K562 (cell line): ENCODE measurements around the gene LYVE1. TPM values are rescaled to one million over a fixed set of nuclear protein-coding genes. Genes with fewer than 3 reads are reported as not detected.

Experiments used
- ATAC-seq: fragments of 200-7000 bp; cut with Tn5 transposase; 3 replicates; pipeline ENCODE4 v1.9.1; 2020; ENCODE audit warnings: moderate library complexity
- BruUV-seq: library from RNA; stranded (reverse); fragments of 400-500 nt; replicated peaks from 2 replicates; lab custom pipeline; 2021; lab: Mats Ljungman, UMichigan
- CTCF ChIA-PET: fragments of 300-600 bp; formaldehyde crosslinking; extraction: SDS; loops from one replicate; lab custom pipeline; 2021; ENCODE audit warnings: low intra/inter-chr PET ratio; lab: Yijun Ruan, JAX
- POLR2A ChIA-PET: fragments of 300-600, 350-650 bp; sonication (Branson Sonifier 250); formaldehyde crosslinking; extraction: SDS; loops from one replicate; lab custom pipeline; 2021; ENCODE audit warnings: antibody characterized with exemption, inconsistent platforms; lab: Yijun Ruan, JAX
- DNase-seq, 4 experiments: peaks; one replicate each; pipeline versions ENCODE4 v3.0.0 to v3.0.0-alpha.2; 2011 to 2018; ENCODE audit warnings: low spot score in 3 of 4, mixed read lengths in 3 of 4; ENCODE audit errors: extremely low read depth in 1 of 4
- FAIRE-seq: peaks from 2 replicates; lab custom pipeline; 2011; peaks lifted over from hg19 to GRCh38; lab: Jason Lieb, UNC
- H2AFZ ChIP-seq: 2 replicates; pipeline ENCODE4 v1.6.0; 2011; ENCODE audit warnings: low read depth, low read length, control low read depth, inconsistent platforms
- H3K27ac ChIP-seq: fragments of 200-600 bp; 3 replicates; pipeline ENCODE4 v1.8.0; 2011; ENCODE audit warnings: low read depth, mild to moderate bottlenecking, control low read depth, inconsistent platforms, low read length, moderate library complexity, mixed read lengths; ENCODE audit errors: extremely low read depth
- H3K27me3 ChIP-seq, 2 experiments: fragments of 300-600 bp in 1 of 2; 2 replicates in 1 of 2; 3 replicates in 1 of 2; pipeline versions ENCODE4 v1.6.0 to v1.8.0; 2011; ENCODE audit warnings: inconsistent platforms in 2 of 2, low read length in 2 of 2, mild to moderate bottlenecking in 1 of 2, mixed read lengths in 1 of 2, moderate library complexity in 1 of 2; ENCODE audit not compliant: control insufficient read depth in 2 of 2, insufficient read depth in 2 of 2
- H3K36me3 ChIP-seq: fragments of 300-600 bp; 3 replicates; pipeline ENCODE4 v1.8.0; 2011; ENCODE audit warnings: mild to moderate bottlenecking, low read length, inconsistent platforms; ENCODE audit not compliant: control insufficient read depth, insufficient read depth
- H3K4me1 ChIP-seq, 2 experiments: fragments of 200-600 bp in 1 of 2; replicated peaks in 1 of 2; 2 replicates in 1 of 2; 3 replicates in 1 of 2; pipeline versions ENCODE4 v1.5.1 to v1.8.0; 2011; ENCODE audit warnings: inconsistent platforms in 2 of 2, low read length in 2 of 2, mild to moderate bottlenecking in 1 of 2, mixed read lengths in 1 of 2, moderate library complexity in 1 of 2; ENCODE audit not compliant: control insufficient read depth in 2 of 2, insufficient read depth in 2 of 2
- H3K4me2 ChIP-seq: 2 replicates; pipeline ENCODE4 v1.6.1; 2011; ENCODE audit warnings: low read length, control low read depth, inconsistent platforms, mixed read lengths; ENCODE audit not compliant: insufficient read depth
- H3K4me3 ChIP-seq: fragments of 200-600 bp; sonication (generic), shearing (Covaris generic); 2 replicates; pipeline ENCODE4 v1.5.1; 2016; ENCODE audit warnings: control low read depth, inconsistent platforms
- H3K79me2 ChIP-seq: fragments of 200-600 bp; 3 replicates; pipeline ENCODE4 v1.8.0; 2011; ENCODE audit warnings: low read length, inconsistent platforms; ENCODE audit not compliant: control insufficient read depth, insufficient read depth
- H3K9ac ChIP-seq, 2 experiments: 2 replicates each; pipeline versions ENCODE4 v1.6.0 to v1.6.1; 2011; ENCODE audit warnings: low read depth in 2 of 2, low read length in 2 of 2, control low read depth in 1 of 2, inconsistent platforms in 1 of 2, mild to moderate bottlenecking in 1 of 2, mixed read lengths in 1 of 2; ENCODE audit not compliant: insufficient read depth in 1 of 2
- H3K9me1 ChIP-seq: one replicate; pipeline ENCODE4 v1.6.0; 2011; ENCODE audit warnings: inconsistent platforms, mild to moderate bottlenecking, low read length, moderate library complexity; ENCODE audit not compliant: control insufficient read depth, insufficient read depth
- H3K9me3 ChIP-seq: replicated peaks from 2 replicates; pipeline ENCODE4 v1.5.1; 2011; ENCODE audit warnings: low read depth, low read length, inconsistent platforms; ENCODE audit not compliant: control insufficient read depth, insufficient read depth
- H4K20me1 ChIP-seq: replicated peaks from 2 replicates; pipeline ENCODE4 v1.6.1; 2011; ENCODE audit warnings: low read length, inconsistent platforms, mixed read lengths; ENCODE audit not compliant: control insufficient read depth, insufficient read depth
- ASH1L ChIP-seq: fragments of 450-650 bp; IDR thresholded peaks from 2 replicates; pipeline ENCODE4 v1.6.1; 2018; ENCODE audit warnings: borderline replicate concordance, mild to moderate bottlenecking, low read depth; ENCODE audit not compliant: partially characterized antibody
- ATF7 ChIP-seq: fragments of 450-650 bp; IDR thresholded peaks from 2 replicates; pipeline ENCODE4 v1.7.1; 2014; ENCODE audit warnings: mild to moderate bottlenecking, moderate library complexity
- FIP1L1 ChIP-seq: fragments of 200-400 bp; formaldehyde crosslinking; IDR thresholded peaks from 2 replicates; pipeline ENCODE4 v1.6.1; 2018; ENCODE audit warnings: mild to moderate bottlenecking, low read depth, low read length; ENCODE audit not compliant: poor library complexity, severe bottlenecking
- JUNB ChIP-seq: fragments of 450-650 bp; formaldehyde crosslinking; conservative IDR thresholded peaks from 2 replicates; pipeline ENCODE4 v1.4.0; 2020; ENCODE audit warnings: mild to moderate bottlenecking
- MYNN ChIP-seq, 2 experiments: sonication (generic); formaldehyde crosslinking in 1 of 2; IDR thresholded peaks; 2 replicates each; pipeline versions ENCODE4 v1.5.0 to v1.6.1; 2016 to 2020; ENCODE audit warnings: antibody characterized with exemption in 1 of 2, missing genetic modification reagents in 1 of 2
- NFIX ChIP-seq: fragments of 250-450 bp; sonication (Bioruptor Pico); IDR thresholded peaks from 2 replicates; pipeline ENCODE4 v1.4.0; 2020; ENCODE audit warnings: low read depth, mild to moderate bottlenecking, moderate library complexity
- RBM17 ChIP-seq: fragments of 200-400 bp; formaldehyde crosslinking; IDR thresholded peaks from 2 replicates; pipeline ENCODE4 v1.6.1; 2017; ENCODE audit warnings: low read depth, mild to moderate bottlenecking, low read length, borderline replicate concordance
- RCOR1 ChIP-seq, 2 experiments: IDR thresholded peaks; 2 replicates each; pipeline ENCODE4 v1.6.1; 2012; ENCODE audit warnings: low read depth in 2 of 2, low read length in 2 of 2, borderline replicate concordance in 1 of 2, improper control_type of control experiment in 1 of 2
- TCF7 ChIP-seq: sonication (generic); IDR thresholded peaks from 2 replicates; pipeline ENCODE4 v1.6.1; 2016; ENCODE audit warnings: antibody characterized with exemption, borderline replicate concordance
- TCFL5 ChIP-seq: fragments of 250-450 bp; sonication (Bioruptor Pico); conservative IDR thresholded peaks from 2 replicates; pipeline ENCODE4 v1.6.1; 2021; ENCODE audit warnings: mild to moderate bottlenecking, moderate library complexity, matching md5 sums
- ZBTB8A ChIP-seq: fragments of 450-650 bp; IDR thresholded peaks from 2 replicates; pipeline ENCODE4 v1.6.1; 2018; ENCODE audit warnings: mild to moderate bottlenecking, moderate library complexity; ENCODE audit not compliant: partially characterized antibody
- WGBS: fragments of 100-300 bp; shearing (Covaris generic); methylation state at CpG from one replicate; pipeline ENCODE4 v1.1.6; 2016; ENCODE audit warnings: low coverage, mixed read lengths; ENCODE audit not compliant: insufficient coverage; ENCODE audit errors: missing lambda C conversion rate; 5-methylcytosine and 5-hydroxymethylcytosine counted together
- in situ Hi-C: fragments of 300-500 bp; cut with MboI; formaldehyde crosslinking; loops from 4 replicates; pipeline ENCODE4 v1.15.0; 2018; ENCODE audit warnings: inconsistent platforms, mixed read lengths
- intact Hi-C: fragments of 100-400 bp; cut with micrococcal nuclease; formaldehyde crosslinking; loops from 2 replicates; pipeline ENCODE4 v1.14.2; 2022
- polyA plus RNA-seq, 8 experiments: library from polyadenylated mRNA; depleted of rRNA in 4 of 8; stranded (reverse) in 5 of 8; unstranded in 3 of 8; fragments of >200 nt; fragmentation: Nextera tagmentation in 2 of 8; fragmentation: Illumina TruSeq in 1 of 8; extraction: Ambion mirVana in 2 of 8; extraction: Trizol in 1 of 8; gene quantifications; 2 replicates each; pipeline versions ENCODE4 v1.2.1 to v1.2.3, GENCODE V29; 2011 to 2014; ENCODE audit warnings: inconsistent platforms in 1 of 8, missing spikeins in 1 of 8
- total RNA-seq, 7 experiments: library from RNA; depleted of rRNA in 6 of 7; stranded (reverse); fragments of >200 nt in 6 of 7; fragmentation: Illumina TruSeq in 2 of 7; extraction: Trizol in 2 of 7; gene quantifications; 2 replicates each; pipeline versions ENCODE4 v1.2.1 to v1.2.3, GENCODE V29; 2011 to 2021; ENCODE audit warnings: low replicate concordance in 1 of 7
- TF ChIP-seq, protein P1 (sequence below), 2 experiments: fragments of 250-450 bp in 1 of 2; fragments of 450-650 bp in 1 of 2; sonication (Bioruptor Pico) in 1 of 2; IDR thresholded peaks; 2 replicates each; pipeline versions ENCODE4 v1.6.1 to v1.8.0; 2016 to 2021; ENCODE audit warnings: mild to moderate bottlenecking in 2 of 2, moderate library complexity in 2 of 2, missing compliant biosample characterization in 1 of 2, missing genetic modification characterization in 1 of 2
- TF ChIP-seq, protein P2 (sequence below): fragments of 450-650 bp; formaldehyde crosslinking; IDR thresholded peaks from 2 replicates; pipeline ENCODE4 v1.4.0; 2022; ENCODE audit warnings: mild to moderate bottlenecking, moderate library complexity
- TF ChIP-seq, protein P3 (sequence below): fragments of 450-650 bp; conservative IDR thresholded peaks from 2 replicates; pipeline ENCODE4 v1.6.1; 2016; ENCODE audit warnings: missing genetic modification characterization, low read depth, mild to moderate bottlenecking, missing compliant biosample characterization, moderate library complexity
- TF ChIP-seq, protein P4 (sequence below): fragments of 450-650 bp; formaldehyde crosslinking; IDR thresholded peaks from 2 replicates; pipeline ENCODE4 v1.4.0; 2020; ENCODE audit warnings: mild to moderate bottlenecking, moderate library complexity

LYVE1 gene
- total and polyA plus RNA-seq, 9 of the 15 experiments (the other 6 are each of a cell fraction or from before 2014, with no cell fraction given): 0.06 to 1.1 (median 0.14) TPM; not detected in 1

DNA sequence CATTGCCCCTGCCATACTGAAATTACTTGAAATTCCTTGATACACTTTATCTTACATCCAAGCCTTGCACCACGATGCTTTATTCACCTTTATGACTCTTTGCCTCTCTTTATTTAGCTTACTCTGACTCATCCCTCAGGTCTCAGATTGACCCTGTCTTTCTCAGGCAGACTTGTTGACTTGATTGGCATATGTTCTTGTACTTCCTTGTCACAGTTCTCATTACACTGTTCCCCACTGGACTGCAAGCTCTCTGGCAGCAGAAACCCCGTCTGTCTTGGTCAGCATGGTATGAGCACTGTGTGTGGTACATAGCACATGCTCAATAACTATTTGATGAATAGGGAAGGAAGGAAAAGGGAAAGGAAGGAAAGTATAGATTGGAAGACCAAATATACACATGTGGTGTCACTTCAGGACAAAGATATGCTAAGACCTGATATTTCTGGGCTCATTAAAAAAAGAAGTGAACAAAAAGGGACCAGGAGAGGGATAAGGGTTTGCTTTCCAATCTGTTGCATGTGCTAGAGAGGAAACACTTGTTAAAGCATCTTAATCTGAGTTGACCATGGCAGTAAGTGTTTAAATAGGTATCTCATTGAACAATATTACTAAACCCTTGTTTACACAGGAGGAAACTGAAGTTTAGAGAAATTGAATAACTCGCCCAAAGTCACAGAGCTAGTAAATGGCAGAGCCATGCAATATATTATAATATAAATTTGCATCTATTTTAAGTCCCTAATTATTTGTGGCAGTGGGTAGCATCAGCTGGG is 7.2 kb downstream of the LYVE1 start:
- 0% methylated on average over 3 of the region's 3 CpGs for WGBS
- no peak overlapping the region for H3K4me3 ChIP-seq
- no peak overlapping the region for H3K9ac ChIP-seq
- TF ChIP-seq MYNN (IDR thresholded peaks at IDR 0.05) (no peak), MYNN (CRISPR knock-in tag; IDR thresholded peaks at IDR 0.05) (no peak), FIP1L1 (no peak), RBM17 (no peak), NFIX (CRISPR knock-in tag) (no peak), ATF7 (no peak), RCOR1 (IDR thresholded peaks at IDR 0.05; ENCODE audit: borderline replicate concordance in 1 of 2, low read depth in 2 of 2, low read length in 2 of 2) (no peak), TCF7 (no peak), ZBTB8A (no peak), JUNB (CRISPR knock-in tag) (no peak), ASH1L (no peak), TCFL5 (CRISPR knock-in tag) (no peak)
- TF ChIP-seq, protein P1, sequence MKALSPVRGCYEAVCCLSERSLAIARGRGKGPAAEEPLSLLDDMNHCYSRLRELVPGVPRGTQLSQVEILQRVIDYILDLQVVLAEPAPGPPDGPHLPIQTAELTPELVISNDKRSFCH (CRISPR knock-in tag; IDR thresholded peaks at IDR 0.05): no peak
- TF ChIP-seq, protein P1 (tag; IDR thresholded peaks at IDR 0.05): no peak
- TF ChIP-seq, protein P2, sequence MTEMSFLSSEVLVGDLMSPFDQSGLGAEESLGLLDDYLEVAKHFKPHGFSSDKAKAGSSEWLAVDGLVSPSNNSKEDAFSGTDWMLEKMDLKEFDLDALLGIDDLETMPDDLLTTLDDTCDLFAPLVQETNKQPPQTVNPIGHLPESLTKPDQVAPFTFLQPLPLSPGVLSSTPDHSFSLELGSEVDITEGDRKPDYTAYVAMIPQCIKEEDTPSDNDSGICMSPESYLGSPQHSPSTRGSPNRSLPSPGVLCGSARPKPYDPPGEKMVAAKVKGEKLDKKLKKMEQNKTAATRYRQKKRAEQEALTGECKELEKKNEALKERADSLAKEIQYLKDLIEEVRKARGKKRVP (CRISPR knock-in tag): no peak
- TF ChIP-seq, protein P3, sequence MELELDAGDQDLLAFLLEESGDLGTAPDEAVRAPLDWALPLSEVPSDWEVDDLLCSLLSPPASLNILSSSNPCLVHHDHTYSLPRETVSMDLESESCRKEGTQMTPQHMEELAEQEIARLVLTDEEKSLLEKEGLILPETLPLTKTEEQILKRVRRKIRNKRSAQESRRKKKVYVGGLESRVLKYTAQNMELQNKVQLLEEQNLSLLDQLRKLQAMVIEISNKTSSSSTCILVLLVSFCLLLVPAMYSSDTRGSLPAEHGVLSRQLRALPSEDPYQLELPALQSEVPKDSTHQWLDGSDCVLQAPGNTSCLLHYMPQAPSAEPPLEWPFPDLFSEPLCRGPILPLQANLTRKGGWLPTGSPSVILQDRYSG (tag): no peak
- TF ChIP-seq, protein P4, sequence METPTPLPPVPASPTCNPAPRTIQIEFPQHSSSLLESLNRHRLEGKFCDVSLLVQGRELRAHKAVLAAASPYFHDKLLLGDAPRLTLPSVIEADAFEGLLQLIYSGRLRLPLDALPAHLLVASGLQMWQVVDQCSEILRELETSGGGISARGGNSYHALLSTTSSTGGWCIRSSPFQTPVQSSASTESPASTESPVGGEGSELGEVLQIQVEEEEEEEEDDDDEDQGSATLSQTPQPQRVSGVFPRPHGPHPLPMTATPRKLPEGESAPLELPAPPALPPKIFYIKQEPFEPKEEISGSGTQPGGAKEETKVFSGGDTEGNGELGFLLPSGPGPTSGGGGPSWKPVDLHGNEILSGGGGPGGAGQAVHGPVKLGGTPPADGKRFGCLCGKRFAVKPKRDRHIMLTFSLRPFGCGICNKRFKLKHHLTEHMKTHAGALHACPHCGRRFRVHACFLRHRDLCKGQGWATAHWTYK (CRISPR knock-in tag): no peak
- no peak overlapping the region for H3K4me2 ChIP-seq
- no peak for FAIRE-seq
- H4K20me1 ChIP-seq: no peaks in the 10 kb centered on the region
- ATAC-seq: no peak
- H3K27me3 ChIP-seq: no peaks in the 10 kb centered on the region
- no peak overlapping the region for H2AFZ ChIP-seq
- no peaks in the 10 kb centered on the region for H3K79me2 ChIP-seq
- H3K36me3 ChIP-seq: no peaks in the 10 kb centered on the region
- no peaks in the 10 kb centered on the region for H3K9me1 ChIP-seq
- ChIA-PET CTCF (no interaction called here), POLR2A (interaction anchor here (1.2 kb wide), 1 partner anchor 21 kb away, joined by 3 read pairs; the partner anchor contains the start of gene RNF141)
- no TSS peak for BruUV-seq
- no peaks in the 10 kb centered on the region for H3K4me1 ChIP-seq
- intact Hi-C loops (no loop called here), in situ Hi-C loops (no loop called here)
- no peak for DNase-seq
- no peaks in the 10 kb centered on the region for H3K9me3 ChIP-seq
- no peak overlapping the region for H3K27ac ChIP-seq
